GM15510 (cell line): ENCODE data around the gene TMEM209.

Experiments
- POLR2A ChIP-seq: IDR thresholded peaks from 3 replicates; pipeline ENCODE4 v1.6.1; 2011; ENCODE audit warnings: borderline replicate concordance; ENCODE audit not compliant: insufficient read length; ENCODE audit errors: extremely low read depth

Gene TMEM209

DNA sequence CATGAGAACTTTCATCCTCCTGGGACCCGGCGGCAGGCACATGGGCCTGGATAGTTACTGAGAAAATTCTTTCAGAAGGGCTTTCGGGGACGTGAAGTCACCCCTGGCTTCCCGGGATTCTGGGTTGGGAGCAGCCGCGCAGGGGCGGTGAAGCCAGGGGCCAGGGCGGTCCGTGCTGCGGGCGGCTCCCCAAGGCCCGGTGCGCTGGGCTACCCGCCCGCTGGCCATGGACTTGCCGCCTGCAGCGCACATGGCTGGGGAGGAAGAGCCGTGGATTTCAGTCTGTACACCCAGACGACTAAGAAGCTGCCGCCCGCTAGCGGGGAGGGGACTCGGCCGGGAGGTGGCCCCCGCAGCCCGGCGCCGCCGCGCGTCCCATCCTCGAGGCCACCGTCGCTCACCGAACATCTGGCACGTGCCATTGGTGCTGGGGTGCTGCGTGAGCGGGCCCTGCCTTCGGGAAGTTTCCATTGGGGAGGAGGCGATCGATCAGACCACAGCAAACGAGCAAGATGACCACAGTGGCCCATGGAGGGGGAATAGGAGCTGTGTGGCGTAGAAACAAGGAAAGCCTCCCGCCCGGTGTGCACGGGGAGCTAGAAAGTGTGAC, 64.5 kb downstream of the TMEM209 start:
- no peak for TF ChIP-seq POLR2A

DNA sequence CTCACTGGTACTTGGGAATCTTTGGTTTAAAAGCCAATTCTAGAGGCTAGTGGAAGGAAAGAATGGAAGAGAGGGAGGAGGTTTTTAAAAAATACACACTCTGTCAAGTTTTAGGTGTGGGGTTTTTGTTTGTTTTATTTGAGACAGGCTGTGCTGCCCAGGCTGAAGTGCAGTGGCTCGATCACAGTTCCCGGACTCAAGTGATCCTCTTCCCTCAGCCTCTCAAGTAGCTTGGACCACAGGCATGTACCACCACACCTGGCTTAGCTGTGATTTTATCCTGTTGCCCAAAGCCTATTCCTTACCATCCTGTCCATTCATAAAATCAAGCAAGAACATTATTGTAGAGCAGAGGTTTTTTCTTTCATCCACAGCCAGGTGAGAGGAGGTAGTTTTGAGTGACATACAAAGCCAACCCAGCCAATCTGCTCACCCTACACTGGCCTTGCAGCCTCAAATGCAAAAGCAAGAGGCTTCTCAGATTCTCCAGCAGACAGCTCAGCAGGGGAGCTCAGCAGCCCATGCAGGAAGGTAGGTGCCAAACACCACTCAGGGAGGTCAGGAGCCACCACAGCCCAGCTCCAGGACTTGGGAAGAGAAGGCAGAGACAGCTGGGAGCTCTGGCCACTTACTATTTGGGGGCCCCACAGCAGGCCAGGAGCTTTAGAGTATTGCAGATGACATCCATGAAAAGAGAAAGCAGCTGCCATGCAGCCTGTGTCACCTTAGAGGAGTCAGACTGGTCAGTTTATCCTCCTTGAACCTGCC, 65.8 kb downstream of the TMEM209 start:
- no peak for TF ChIP-seq POLR2A

DNA sequence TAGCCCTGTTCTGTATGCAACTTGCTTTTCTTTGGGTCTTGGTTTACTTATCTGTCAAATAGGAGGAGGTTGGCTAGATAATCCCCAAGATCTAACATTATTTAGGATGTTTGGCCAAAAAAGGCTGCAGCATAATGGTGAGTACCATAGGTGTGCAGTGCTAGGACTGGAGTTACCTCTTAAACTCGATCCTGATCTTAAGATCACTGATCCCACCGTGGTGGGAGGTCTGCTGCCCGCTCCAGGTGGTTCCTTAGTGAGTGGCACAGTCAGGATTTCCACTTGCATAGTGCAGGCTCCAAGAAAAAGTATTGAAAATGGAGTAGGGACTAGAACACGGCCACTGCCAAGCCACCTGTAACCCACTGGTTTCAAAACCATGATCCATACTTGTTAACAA, 68.0 kb downstream of the TMEM209 start:
- TF ChIP-seq POLR2A: no peak

DNA sequence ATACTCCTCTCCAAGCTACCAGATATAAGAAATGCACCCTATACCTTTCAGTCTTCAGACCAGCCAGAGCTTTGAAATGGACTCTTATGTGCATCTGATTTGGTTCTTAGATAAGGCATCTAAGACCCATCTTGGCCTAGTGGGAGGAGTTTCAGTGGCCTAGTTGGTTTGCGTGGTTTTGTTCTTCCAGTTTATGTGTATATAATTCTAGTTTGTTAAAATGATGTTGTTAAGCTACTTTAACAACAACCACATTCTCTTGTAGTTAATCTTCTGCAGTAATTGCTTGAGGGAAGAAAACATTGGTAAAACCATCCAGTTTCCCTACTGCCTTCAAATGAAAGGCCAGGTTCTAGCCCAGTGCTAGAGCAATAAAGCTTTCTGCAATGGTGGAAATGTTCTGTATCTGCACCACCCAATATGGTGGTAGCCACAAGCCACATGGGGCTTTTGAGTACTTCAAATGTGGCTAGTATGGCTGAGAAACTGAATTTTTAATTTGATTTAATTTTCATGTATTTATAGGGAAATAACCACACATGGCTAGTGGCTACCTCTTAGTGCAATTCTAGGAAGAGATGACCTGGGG, 68.5 kb downstream of the TMEM209 start:
- TF ChIP-seq POLR2A: no peak

DNA sequence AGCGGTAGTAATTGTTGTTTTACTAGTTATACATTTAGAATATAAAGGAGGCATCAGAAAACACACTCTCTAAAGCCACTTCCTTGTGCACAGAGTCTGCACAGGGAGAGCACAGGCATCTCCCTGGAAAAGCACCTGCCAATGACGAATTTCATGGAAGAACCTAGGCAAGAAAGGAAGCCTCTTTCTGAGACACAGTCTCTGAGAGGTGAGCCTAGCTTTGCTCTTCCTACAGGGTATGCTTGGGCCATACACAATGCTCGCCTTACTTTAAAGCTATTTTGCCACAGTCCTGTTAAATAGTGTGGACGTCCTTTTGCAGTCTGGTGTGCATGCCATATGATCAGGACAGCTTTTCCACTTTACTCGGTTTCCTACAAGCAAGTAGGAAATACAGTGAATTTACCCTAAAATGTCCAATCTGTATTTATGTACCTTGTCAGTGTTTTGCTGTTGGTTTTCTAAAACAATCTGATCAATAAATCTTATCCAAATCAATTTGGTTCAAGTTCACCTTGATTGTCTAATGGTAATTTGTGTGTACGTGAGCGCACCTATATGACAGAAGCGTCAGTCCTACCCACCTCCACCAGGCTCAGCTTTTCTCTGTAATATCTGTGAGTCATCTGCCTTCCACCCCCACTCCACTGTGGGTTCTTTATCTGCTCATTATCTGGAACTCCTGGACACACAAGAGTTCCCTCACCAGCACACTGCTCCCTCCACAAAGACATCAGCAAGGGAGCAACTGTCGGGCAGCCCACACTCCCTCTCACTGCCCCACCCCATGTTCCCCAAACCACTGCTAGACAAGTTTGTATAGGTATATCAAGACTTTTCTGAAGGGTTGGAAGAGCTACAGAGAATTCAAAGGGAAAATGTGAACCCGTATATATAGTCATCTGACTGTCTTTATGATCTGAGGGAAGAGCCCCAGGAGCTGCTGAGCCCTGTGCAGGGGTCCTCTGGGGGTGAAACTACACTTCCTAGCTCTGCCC, 69.7 kb downstream of the TMEM209 start:
- TF ChIP-seq POLR2A: no peak

DNA sequence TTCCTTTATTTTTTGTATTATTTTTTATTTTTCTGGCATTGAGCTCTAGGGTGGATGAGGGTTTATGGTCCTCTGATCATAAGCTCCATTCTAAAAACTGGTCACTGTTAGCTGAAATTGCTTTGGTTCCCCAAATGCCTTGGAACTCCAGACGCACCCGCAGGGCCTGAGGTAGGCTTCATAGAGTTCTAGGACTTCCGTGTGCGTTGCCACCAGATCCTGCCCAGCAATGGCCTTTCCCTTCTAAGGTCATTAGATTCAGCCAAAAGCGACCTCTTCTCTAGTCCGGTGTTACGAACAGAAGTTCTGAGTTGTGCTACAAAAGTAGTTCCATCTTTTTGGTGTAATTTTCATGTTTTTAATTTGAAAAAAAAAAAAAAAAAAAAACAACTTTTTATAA, 70.5 kb downstream of the TMEM209 start:
- no peak for TF ChIP-seq POLR2A

DNA sequence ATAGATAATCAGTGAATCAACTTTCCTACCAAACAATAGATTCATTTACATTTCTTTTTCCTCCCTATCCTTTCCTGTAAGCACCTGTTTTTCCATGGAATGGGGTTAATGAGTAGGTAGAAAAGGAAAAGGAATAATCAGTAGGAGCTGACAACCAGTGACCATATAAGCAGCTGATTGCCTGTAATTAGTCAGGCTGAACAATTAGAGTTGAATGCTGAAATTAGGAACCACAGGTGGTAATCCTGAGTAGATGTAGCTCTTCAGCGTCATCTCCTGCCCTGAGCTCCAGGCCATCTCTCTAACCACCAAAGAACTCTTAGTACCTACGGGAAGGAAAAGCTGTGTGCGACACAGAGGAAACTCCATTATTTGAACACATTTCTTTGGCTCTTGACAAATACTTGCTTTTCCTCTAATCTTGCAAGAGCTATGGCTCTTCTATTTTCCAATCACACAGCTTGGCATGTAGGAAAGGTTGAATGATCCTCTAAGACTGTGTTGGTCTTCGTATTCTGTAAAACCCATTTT, 71.0 kb downstream of the TMEM209 start:
- TF ChIP-seq POLR2A: no peak

DNA sequence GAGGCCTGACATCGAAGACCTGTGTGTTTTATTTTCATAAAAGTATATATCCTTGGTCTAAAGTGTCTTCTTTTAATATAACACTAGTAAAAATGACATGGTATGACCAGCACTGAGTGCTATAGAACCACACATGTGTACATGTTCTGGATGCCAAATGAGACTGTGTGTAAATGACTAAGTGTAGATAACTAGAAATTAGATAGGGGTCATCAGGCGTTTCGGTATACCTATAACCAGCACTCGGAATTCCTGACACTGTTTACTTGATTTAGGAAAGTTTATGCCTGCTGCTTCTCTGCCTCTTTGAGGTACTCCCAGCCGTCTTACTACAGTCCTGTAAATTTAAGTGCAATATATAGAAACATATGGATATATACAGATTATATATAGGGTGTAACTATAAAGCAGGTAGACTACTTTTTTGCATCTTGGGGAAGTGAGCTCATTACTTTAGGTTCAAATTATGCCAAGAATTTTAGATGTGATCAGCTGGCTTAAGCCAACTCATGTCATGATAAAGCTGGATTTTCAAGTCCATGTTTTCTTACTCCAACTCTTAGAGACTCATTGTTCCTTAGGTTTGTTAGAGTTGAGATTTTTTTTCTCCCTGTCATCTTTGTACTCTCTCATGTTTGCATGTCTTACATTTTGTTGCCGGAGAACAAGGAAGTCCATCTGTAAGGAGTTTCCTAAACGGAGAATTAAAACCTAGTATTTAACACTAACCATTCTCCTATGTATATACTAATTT, 72.0 kb downstream of the TMEM209 start:
- TF ChIP-seq POLR2A: no peak

DNA sequence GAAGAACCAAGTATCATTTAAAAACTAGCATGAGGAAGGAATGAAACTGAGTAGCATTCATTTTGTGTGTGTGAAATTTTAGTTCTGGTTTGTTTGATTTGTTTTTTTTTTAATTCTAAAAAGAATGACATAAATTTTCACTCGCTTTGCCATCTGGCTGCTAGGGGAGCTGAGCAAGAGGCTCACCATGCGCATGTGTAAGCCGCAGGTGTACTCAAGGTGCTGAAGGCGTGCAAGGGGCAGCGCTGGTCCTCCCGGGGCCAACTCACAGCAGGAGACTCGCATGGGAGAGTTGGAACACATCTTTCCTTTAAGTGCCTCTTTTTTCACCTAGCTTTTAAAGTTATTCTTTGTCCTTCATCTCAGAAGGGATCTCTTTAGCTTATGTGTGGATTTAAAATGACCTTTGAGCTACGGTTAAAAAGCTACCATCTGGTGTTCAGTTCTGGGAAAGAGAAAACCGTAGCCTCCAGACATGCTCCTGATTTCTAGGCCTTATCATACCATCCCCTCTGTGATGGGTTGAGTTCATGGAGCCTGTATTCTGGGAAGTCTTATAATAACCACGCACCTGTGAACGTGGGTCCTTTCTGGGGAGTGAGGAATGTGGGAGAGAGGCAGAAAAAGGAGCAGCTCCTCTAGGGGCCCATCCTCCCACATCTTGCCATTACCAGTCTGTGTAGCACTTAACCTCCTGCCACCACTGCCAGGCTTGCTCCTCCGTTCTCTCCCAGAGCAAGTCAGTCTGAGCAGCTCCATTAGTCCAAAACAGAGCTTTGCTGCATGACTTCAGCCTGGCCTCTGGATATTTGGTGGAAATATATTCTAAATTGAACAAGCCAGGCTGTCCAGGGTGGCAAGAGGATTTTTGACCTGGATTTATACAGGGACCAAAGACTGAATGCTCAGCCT, 73.0 kb downstream of the TMEM209 start:
- no peak for TF ChIP-seq POLR2A

DNA sequence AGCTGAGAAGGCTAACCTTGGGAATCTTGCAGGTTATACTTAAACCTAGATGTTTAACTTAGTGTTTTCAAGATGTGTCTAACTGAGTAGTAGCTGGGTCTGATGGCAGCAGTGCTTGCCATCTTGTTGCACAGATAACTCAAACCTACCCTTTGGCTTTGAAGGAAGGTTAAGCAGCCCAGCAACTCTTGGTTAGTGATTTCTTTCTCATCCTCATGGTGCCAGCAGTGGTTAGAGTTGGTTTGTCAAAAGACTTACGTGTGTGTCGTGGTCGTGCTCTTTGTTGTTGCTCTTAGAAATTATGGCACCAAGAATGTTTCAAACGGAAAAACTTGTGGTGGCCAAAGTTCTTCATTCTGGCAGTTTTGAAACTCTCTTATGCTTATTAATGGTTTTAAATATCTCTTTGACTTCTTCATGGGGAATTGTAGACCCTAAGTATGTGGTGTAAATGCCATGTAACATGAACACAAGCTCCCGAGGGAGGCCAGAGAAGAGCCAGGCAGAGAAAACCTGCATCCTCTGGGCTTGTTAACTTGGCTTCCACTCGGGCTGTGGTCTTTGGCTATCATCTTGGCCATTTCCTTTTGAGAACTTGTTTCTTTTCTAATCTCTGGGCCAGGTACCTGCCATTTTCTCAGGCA, 73.9 kb downstream of the TMEM209 start:
- no peak for TF ChIP-seq POLR2A

DNA sequence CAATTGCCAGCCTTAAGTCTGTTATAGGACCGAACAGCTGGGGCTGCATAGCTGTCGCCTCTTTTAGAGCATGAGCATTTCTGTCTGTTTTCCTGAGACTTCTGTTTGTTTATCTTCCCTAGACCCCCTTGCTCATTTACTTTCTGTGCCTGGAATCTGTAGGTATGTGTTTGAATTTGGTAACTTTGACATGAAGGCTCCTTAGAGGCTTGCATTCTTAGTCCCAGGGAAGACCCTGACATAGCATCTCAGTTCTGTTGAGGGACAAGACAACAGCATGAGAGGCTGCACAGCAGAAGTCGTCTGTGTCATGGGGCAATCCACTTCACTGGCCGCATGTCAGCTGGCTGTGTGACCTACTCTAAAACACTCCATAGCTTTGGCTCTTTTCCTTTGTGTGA, 76.2 kb downstream of the TMEM209 start:
- no peak for TF ChIP-seq POLR2A

DNA sequence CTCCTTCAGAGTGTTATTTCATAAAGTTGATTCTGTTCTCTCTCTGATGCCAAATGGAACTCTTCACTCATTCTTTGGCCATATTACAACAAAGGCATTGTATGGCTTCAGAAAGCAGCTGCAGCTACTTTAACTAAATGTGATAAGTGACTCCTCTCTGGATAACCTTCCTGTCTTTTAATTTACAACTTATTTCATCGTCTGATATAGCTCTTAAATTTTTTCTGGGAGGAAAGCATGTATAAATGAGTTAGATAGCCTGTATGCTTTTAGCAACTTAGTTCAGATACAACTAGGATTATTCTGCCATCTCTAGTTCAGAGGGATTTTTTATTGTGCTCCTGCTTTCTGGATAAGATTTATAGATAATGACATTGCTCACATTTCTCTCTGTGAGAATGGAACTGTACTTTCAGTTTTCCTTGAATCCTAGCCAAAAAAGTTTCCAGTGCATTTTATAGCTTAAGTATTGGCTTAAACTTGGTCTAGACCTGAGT, 77.3 kb downstream of the TMEM209 start:
- TF ChIP-seq POLR2A: no peak
